Liver (tissue), 3 donors: Measurements from ENCODE around the gene CARMIL1.

Source experiments
- CTCF ChIP-seq: fragments of 150-350 bp; IDR thresholded peaks from 2 replicates; pipeline ENCODE4 v1.5.1; 2017; ENCODE audit warnings: improper control_type of control experiment, low read depth, low read length; ENCODE audit not compliant: missing input control
- MAX ChIP-seq: IDR thresholded peaks from 2 replicates; pipeline ENCODE4 v1.6.1; 2016; ENCODE audit warnings: antibody characterized with exemption
- SP1 ChIP-seq: IDR thresholded peaks from 2 replicates; pipeline ENCODE4 v1.6.1; 2018; ENCODE audit warnings: antibody characterized with exemption, mild to moderate bottlenecking
- TAF1 ChIP-seq: conservative IDR thresholded peaks from 2 replicates; pipeline ENCODE4 v1.6.1; 2016; ENCODE audit warnings: antibody characterized with exemption, mild to moderate bottlenecking
- donor health status: healthy.
- donor health status: healthy.

- TF ChIP-seq TAF1, result no peak
- no peak for TF ChIP-seq CTCF
- TF ChIP-seq SP1, result no peak
- TF ChIP-seq MAX, result no peak
Observed at GRCh38 chr6:25579391-25579883, 300.3 kb downstream of the CARMIL1 start.
